Measurements from ENCODE around the gene BATF3.

The BATF3 gene

GRCh38 chr1:212649020-212649419 is 50.6 kb downstream of the BATF3 start:
- H3K79me2 ChIP-seq (ENCODE audit: insufficient read depth, low read length): no peaks in the 10 kb centered on the region
- H3K4me2 ChIP-seq (ENCODE audit: low read depth, low read length, poor library complexity, severe bottlenecking): no peak overlapping the region
- H3K4me3 ChIP-seq (ENCODE audit: low read length, poor library complexity, severe bottlenecking): no peak overlapping the region
- no peaks in the 10 kb centered on the region for H3K36me3 ChIP-seq (ENCODE audit: insufficient read depth, low read length)
- TF ChIP-seq EZH2phosphoT487 (IDR thresholded peaks at IDR 0.05; ENCODE audit: borderline replicate concordance): no peak
- TF ChIP-seq CTCF (conservative IDR thresholded peaks at IDR 0.05; ENCODE audit: low read length): no peak
- no peaks in the 10 kb centered on the region for H3K9me2 ChIP-seq (replicated peaks; ENCODE audit: low read depth, low read length)
- H2AFZ ChIP-seq (ENCODE audit: low read length): no peak overlapping the region
- no peak overlapping the region for H3K9ac ChIP-seq (ENCODE audit: low read depth, low read length, poor library complexity, severe bottlenecking)
- H3K27me3 ChIP-seq (ENCODE audit: insufficient read depth, low read length, poor library complexity, severe bottlenecking): no peaks in the 10 kb centered on the region
- H4K20me1 ChIP-seq (ENCODE audit: insufficient read depth, low read length, poor library complexity, severe bottlenecking): no peaks in the 10 kb centered on the region
- H3F3A ChIP-seq (ENCODE audit: low read depth): no peaks in the 10 kb centered on the region
- H3K4me1 ChIP-seq (ENCODE audit: insufficient read depth, low read length, poor library complexity, severe bottlenecking): peaks cover 15% of the 10 kb centered on the region
- no peaks in the 10 kb centered on the region for H3K9me3 ChIP-seq (ENCODE audit: insufficient read depth, low read depth, low read length)

- Histone ChIP-seq H3K27me3 (ENCODE audit: insufficient read depth, low read length, poor library complexity, severe bottlenecking) (no peaks in the 10 kb centered on the region), H3K9me3 (ENCODE audit: insufficient read depth, low read depth, low read length) (no peaks in the 10 kb centered on the region), H3K9me2 (replicated peaks; ENCODE audit: low read depth, low read length) (no peaks in the 10 kb centered on the region), H3K4me2 (ENCODE audit: low read depth, low read length, poor library complexity, severe bottlenecking) (no peak overlapping the region), H3K9ac (ENCODE audit: low read depth, low read length, poor library complexity, severe bottlenecking) (no peak overlapping the region), H2AFZ (ENCODE audit: low read length) (no peak overlapping the region), H3K4me3 (ENCODE audit: low read length, poor library complexity, severe bottlenecking) (no peak overlapping the region), H4K20me1 (ENCODE audit: insufficient read depth, low read length, poor library complexity, severe bottlenecking) (no peaks in the 10 kb centered on the region), H3K36me3 (ENCODE audit: insufficient read depth, low read length) (no peaks in the 10 kb centered on the region), H3K79me2 (ENCODE audit: insufficient read depth, low read length) (no peaks in the 10 kb centered on the region), H3K4me1 (ENCODE audit: insufficient read depth, low read length, poor library complexity, severe bottlenecking) (peaks cover 20% of the 10 kb centered on the region), H3F3A (ENCODE audit: low read depth) (no peaks in the 10 kb centered on the region)
- no peak for TF ChIP-seq CTCF (conservative IDR thresholded peaks at IDR 0.05; ENCODE audit: low read length)
These were observed 51.2 kb downstream of the BATF3 start for GRCh38 chr1:212648431-212648830.

GRCh38 chr1:212647004-212647403 is 52.6 kb downstream of the BATF3 start:
- no peaks in the 10 kb centered on the region for H3F3A ChIP-seq (ENCODE audit: low read depth)
- H3K36me3 ChIP-seq (ENCODE audit: insufficient read depth, low read length): no peaks in the 10 kb centered on the region

More at GRCh38 chr1:212647004-212647403, 52.6 kb downstream of the BATF3 start:
- Histone ChIP-seq H3K4me2 (ENCODE audit: low read depth, low read length, poor library complexity, severe bottlenecking) (no peak overlapping the region), H2AFZ (ENCODE audit: low read length) (no peak overlapping the region), H3K4me3 (ENCODE audit: low read length, poor library complexity, severe bottlenecking) (no peak overlapping the region), H3K9ac (ENCODE audit: low read depth, low read length, poor library complexity, severe bottlenecking) (no peak overlapping the region), H4K20me1 (ENCODE audit: insufficient read depth, low read length, poor library complexity, severe bottlenecking) (no peaks in the 10 kb centered on the region), H3K79me2 (ENCODE audit: insufficient read depth, low read length) (no peaks in the 10 kb centered on the region), H3K9me2 (replicated peaks; ENCODE audit: low read depth, low read length) (no peaks in the 10 kb centered on the region), H3K9me3 (ENCODE audit: insufficient read depth, low read depth, low read length) (no peaks in the 10 kb centered on the region), H3K27me3 (ENCODE audit: insufficient read depth, low read length, poor library complexity, severe bottlenecking) (no peaks in the 10 kb centered on the region), H3K4me1 (ENCODE audit: insufficient read depth, low read length, poor library complexity, severe bottlenecking) (peaks cover 15% of the 10 kb centered on the region)
- TF ChIP-seq CTCF (conservative IDR thresholded peaks at IDR 0.05; ENCODE audit: low read length) (no peak), EZH2phosphoT487 (IDR thresholded peaks at IDR 0.05; ENCODE audit: borderline replicate concordance) (no peak)
